Hematopoietic multipotent progenitor cell treated with erythropoietin and hydrocortisone succinate and interleukin-3 and kit ligand, for 17 days (in vitro differentiated cells): Measurements from ENCODE around the gene CASP9.

Experiments used
- DNase-seq: peaks from one replicate; pipeline ENCODE4 v3.0.0-alpha.2; 2015; ENCODE audit warnings: low spot score

The CASP9 gene

GRCh38 chr1:15524021-15524282 lies at the start of gene CASP9:
Gene CASP9, minus strand, starts transcription at chr1:15524215. Its CDS starts 15 bp downstream, at chr1:15524200.
- DNase-seq: no peak

GRCh38 chr1:15573477-15573876 lies 49.5 kb upstream of the CASP9 start:
- DNase-seq: no peak

- DNase-seq: no peak
Measured at GRCh38 chr1:15571266-15571665, 47.3 kb upstream of the CASP9 start.

- DNase-seq: no peak
Measured at GRCh38 chr1:15570861-15571260, 46.8 kb upstream of the CASP9 start.

GRCh38 chr1:15568387-15569073 lies 44.5 kb upstream of the CASP9 start:
- DNase-seq: no peak

- no peak for DNase-seq
Measured at GRCh38 chr1:15559189-15559810, 35.3 kb upstream of the CASP9 start.

- no peak for DNase-seq
Measured at GRCh38 chr1:15558516-15558915, 34.5 kb upstream of the CASP9 start.

GRCh38 chr1:15557594-15557993 lies 33.6 kb upstream of the CASP9 start:
- DNase-seq: no peak

- no peak for DNase-seq
Measured at GRCh38 chr1:15557008-15557407, 33.0 kb upstream of the CASP9 start.

GRCh38 chr1:15550573-15550972 lies 26.6 kb upstream of the CASP9 start:
- DNase-seq: no peak

- DNase-seq: no peak
Measured at GRCh38 chr1:15546641-15547040, 22.6 kb upstream of the CASP9 start.

GRCh38 chr1:15543589-15544568 lies 19.9 kb upstream of the CASP9 start:
- peak; percentile 73 for DNase-seq

GRCh38 chr1:15543251-15543588 lies 19.2 kb upstream of the CASP9 start:
- DNase-seq: no peak

- no peak for DNase-seq
Measured at GRCh38 chr1:15542388-15543250, 18.6 kb upstream of the CASP9 start.

GRCh38 chr1:15541231-15541792 lies 17.3 kb upstream of the CASP9 start:
- DNase-seq: no peak

- no peak for DNase-seq
Measured at GRCh38 chr1:15540186-15540585, 16.2 kb upstream of the CASP9 start.

- no peak for DNase-seq
Measured at GRCh38 chr1:15538771-15539170, 14.8 kb upstream of the CASP9 start.

GRCh38 chr1:15531682-15532081 lies 7.7 kb upstream of the CASP9 start:
- no peak for DNase-seq

GRCh38 chr1:15531003-15531402 lies 7.0 kb upstream of the CASP9 start:
- DNase-seq: no peak

- DNase-seq: peak; percentile 100
Measured at GRCh38 chr1:15526490-15527339, 2.7 kb upstream of the CASP9 start, which contains the start of gene DNAJC16. Gene DNAJC16, plus strand, starts transcription at chr1:15526848. Its CDS starts 2,258 bp downstream, at chr1:15529106.

GRCh38 chr1:15526021-15526489 lies 2.0 kb upstream of the CASP9 start:
- DNase-seq: no peak
